OCI-LY7 (cell line): ENCODE data around the gene ADAMTS2.

Experiments
- CTCF ChIP-seq: fragments of 200-600 bp; sonication (generic); conservative IDR thresholded peaks from 2 replicates; pipeline ENCODE4 v1.5.1; 2014; ENCODE audit warnings: mild to moderate bottlenecking, antibody characterized with exemption, low read length, moderate library complexity, mixed read lengths
- EZH2phosphoT487 ChIP-seq: fragments of 200-600 bp; sonication (generic); IDR thresholded peaks from 2 replicates; pipeline ENCODE4 v1.6.1; 2018; ENCODE audit warnings: low read depth, borderline replicate concordance, mild to moderate bottlenecking, mixed run types, antibody characterized with exemption, low read length, moderate library complexity, mixed read lengths

DNA sequence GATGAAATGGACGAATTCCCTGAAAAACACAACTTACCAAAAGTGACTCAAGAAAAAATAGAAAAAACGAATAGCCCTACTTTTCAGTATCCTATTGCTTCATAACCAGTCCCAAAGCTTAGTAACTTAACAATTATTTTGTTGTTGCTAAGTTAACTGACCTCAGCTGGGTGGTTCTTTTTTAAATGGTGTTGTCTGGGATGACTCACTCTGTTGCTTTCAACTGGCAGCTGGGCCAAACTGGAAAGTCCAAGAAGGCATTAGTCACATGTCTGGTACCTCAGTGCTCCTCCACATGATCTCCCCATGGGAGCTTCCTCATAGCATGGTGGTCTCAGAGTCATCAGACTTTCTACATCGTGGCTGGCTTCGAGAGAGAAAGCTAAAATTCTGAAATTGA lies 47.8 kb upstream of the ADAMTS2 start:
- no peak for TF ChIP-seq CTCF
- TF ChIP-seq EZH2phosphoT487 = no peak
